ENCODE data around the gene TMPRSS9. TPM values are rescaled to one million over a fixed set of nuclear protein-coding genes. Genes with fewer than 3 reads are reported as not detected.

TMPRSS9 gene
- total RNA-seq, 1 donor from 2014 or later: not detected

GRCh38 chr19:2411709-2412108, 51.6 kb downstream of the TMPRSS9 start:
- peaks cover 9% of the 10 kb centered on the region for H3K27me3 Mint-ChIP-seq (ENCODE audit: unreplicated experiment)
- H3K4me1 Mint-ChIP-seq (ENCODE audit: unreplicated experiment): peaks cover 3% of the 10 kb centered on the region
- DNase-seq (ENCODE audit: low spot score): no peak
- H3K36me3 Mint-ChIP-seq (ENCODE audit: low read depth, unreplicated experiment): no peaks in the 10 kb centered on the region
- H3K27ac Mint-ChIP-seq (ENCODE audit: unreplicated experiment): no peak overlapping the region
- TF ChIP-seq, protein P1, sequence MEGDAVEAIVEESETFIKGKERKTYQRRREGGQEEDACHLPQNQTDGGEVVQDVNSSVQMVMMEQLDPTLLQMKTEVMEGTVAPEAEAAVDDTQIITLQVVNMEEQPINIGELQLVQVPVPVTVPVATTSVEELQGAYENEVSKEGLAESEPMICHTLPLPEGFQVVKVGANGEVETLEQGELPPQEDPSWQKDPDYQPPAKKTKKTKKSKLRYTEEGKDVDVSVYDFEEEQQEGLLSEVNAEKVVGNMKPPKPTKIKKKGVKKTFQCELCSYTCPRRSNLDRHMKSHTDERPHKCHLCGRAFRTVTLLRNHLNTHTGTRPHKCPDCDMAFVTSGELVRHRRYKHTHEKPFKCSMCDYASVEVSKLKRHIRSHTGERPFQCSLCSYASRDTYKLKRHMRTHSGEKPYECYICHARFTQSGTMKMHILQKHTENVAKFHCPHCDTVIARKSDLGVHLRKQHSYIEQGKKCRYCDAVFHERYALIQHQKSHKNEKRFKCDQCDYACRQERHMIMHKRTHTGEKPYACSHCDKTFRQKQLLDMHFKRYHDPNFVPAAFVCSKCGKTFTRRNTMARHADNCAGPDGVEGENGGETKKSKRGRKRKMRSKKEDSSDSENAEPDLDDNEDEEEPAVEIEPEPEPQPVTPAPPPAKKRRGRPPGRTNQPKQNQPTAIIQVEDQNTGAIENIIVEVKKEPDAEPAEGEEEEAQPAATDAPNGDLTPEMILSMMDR (IDR thresholded peaks at IDR 0.05; ENCODE audit: unreplicated experiment): no peak
- no peak overlapping the region for H3K4me3 Mint-ChIP-seq (ENCODE audit: unreplicated experiment)
- no peaks in the 10 kb centered on the region for H3K9me3 Mint-ChIP-seq (ENCODE audit: unreplicated experiment)

GRCh38 chr19:2412449-2412848, 52.4 kb downstream of the TMPRSS9 start:
- Mint-ChIP-seq H3K27ac (ENCODE audit: unreplicated experiment) (no peak overlapping the region), H3K4me1 (ENCODE audit: unreplicated experiment) (peaks cover 3% of the 10 kb centered on the region), H3K9me3 (ENCODE audit: unreplicated experiment) (no peaks in the 10 kb centered on the region), H3K27me3 (ENCODE audit: unreplicated experiment) (peaks cover 9% of the 10 kb centered on the region), H3K4me3 (ENCODE audit: unreplicated experiment) (no peak overlapping the region), H3K36me3 (ENCODE audit: low read depth, unreplicated experiment) (no peaks in the 10 kb centered on the region)
- TF ChIP-seq, protein P1 (IDR thresholded peaks at IDR 0.05; ENCODE audit: unreplicated experiment): no peak
- DNase-seq (ENCODE audit: low spot score): no peak

GRCh38 chr19:2413159-2413558, 53.1 kb downstream of the TMPRSS9 start:
- TF ChIP-seq, protein P1 (IDR thresholded peaks at IDR 0.05; ENCODE audit: unreplicated experiment): no peak
- no peak for DNase-seq (ENCODE audit: low spot score)
- no peak overlapping the region for H3K27ac Mint-ChIP-seq (ENCODE audit: unreplicated experiment)

DNA sequence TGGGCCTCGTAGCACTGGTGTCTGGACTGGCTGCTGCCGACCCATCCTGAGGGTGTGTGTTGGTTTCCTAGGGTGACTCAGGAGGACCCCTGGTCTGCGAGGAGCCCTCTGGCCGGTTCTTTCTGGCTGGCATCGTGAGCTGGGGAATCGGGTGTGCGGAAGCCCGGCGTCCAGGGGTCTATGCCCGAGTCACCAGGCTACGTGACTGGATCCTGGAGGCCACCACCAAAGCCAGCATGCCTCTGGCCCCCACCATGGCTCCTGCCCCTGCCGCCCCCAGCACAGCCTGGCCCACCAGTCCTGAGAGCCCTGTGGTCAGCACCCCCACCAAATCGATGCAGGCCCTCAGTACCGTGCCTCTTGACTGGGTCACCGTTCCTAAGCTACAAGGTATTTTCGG, 53.6 kb downstream of the TMPRSS9 start:
- TF ChIP-seq, protein P1 (IDR thresholded peaks at IDR 0.05; ENCODE audit: unreplicated experiment): no peak
- no peak overlapping the region for H3K27ac Mint-ChIP-seq (ENCODE audit: unreplicated experiment)
- no peaks in the 10 kb centered on the region for H3K36me3 Mint-ChIP-seq (ENCODE audit: low read depth, unreplicated experiment)
- H3K4me1 Mint-ChIP-seq (ENCODE audit: unreplicated experiment): peaks cover 3% of the 10 kb centered on the region
- no peaks in the 10 kb centered on the region for H3K9me3 Mint-ChIP-seq (ENCODE audit: unreplicated experiment)
- H3K4me3 Mint-ChIP-seq (ENCODE audit: unreplicated experiment): no peak overlapping the region
- H3K27me3 Mint-ChIP-seq (ENCODE audit: unreplicated experiment): peaks cover 11% of the 10 kb centered on the region
- DNase-seq (ENCODE audit: low spot score): no peak

More at GRCh38 chr19:2413159-2413558, 53.1 kb downstream of the TMPRSS9 start:
- peaks cover 3% of the 10 kb centered on the region for H3K4me1 Mint-ChIP-seq (ENCODE audit: unreplicated experiment)
- peak overlapping the region; percentile 1 for H3K4me3 Mint-ChIP-seq (ENCODE audit: unreplicated experiment)
- H3K36me3 Mint-ChIP-seq (ENCODE audit: low read depth, unreplicated experiment): no peaks in the 10 kb centered on the region
- H3K27me3 Mint-ChIP-seq (ENCODE audit: unreplicated experiment): peaks cover 11% of the 10 kb centered on the region
- H3K9me3 Mint-ChIP-seq (ENCODE audit: unreplicated experiment): no peaks in the 10 kb centered on the region

- H3K9me3 Mint-ChIP-seq (ENCODE audit: unreplicated experiment): no peaks in the 10 kb centered on the region
- H3K27ac Mint-ChIP-seq (ENCODE audit: unreplicated experiment): no peak overlapping the region
- peaks cover 3% of the 10 kb centered on the region for H3K4me1 Mint-ChIP-seq (ENCODE audit: unreplicated experiment)
- TF ChIP-seq, protein P1 (IDR thresholded peaks at IDR 0.05; ENCODE audit: unreplicated experiment): no peak
- peaks cover 13% of the 10 kb centered on the region for H3K27me3 Mint-ChIP-seq (ENCODE audit: unreplicated experiment)
- H3K36me3 Mint-ChIP-seq (ENCODE audit: low read depth, unreplicated experiment): no peaks in the 10 kb centered on the region
- DNase-seq (ENCODE audit: low spot score): no peak
- H3K4me3 Mint-ChIP-seq (ENCODE audit: unreplicated experiment): no peak overlapping the region
Measured at GRCh38 chr19:2415281-2415972, 55.4 kb downstream of the TMPRSS9 start.

Measured in endothelial cell (in vitro differentiated cells).